CD4-positive, alpha-beta T cell treated with Interleukin-17A for 1 hour (primary cell): ENCODE measurements around the gene ANO10.
"Not testable (repeated sequence)": the region's sequence is repeated elsewhere in the genome, so short reads cannot be mapped to it uniquely, and the experiment has no call there.

Experiments used
- DNase-seq: peaks from one replicate; pipeline ENCODE4 v3.0.0-alpha.2; 2020

Gene ANO10

GRCh38 chr3:43465109-43465508 lies 156.7 kb downstream of the ANO10 start:
- DNase-seq = no peak

- DNase-seq = not testable (repeated sequence)
Observed at GRCh38 chr3:43462566-43462965, 159.2 kb downstream of the ANO10 start.

GRCh38 chr3:43461345-43461744 lies 160.5 kb downstream of the ANO10 start:
- DNase-seq = no peak

GRCh38 chr3:43457038-43457437 lies 164.8 kb downstream of the ANO10 start:
- not testable (repeated sequence) for DNase-seq

- no peak for DNase-seq
Observed at GRCh38 chr3:43455233-43455632, 166.6 kb downstream of the ANO10 start.

GRCh38 chr3:43453981-43454380 lies 167.8 kb downstream of the ANO10 start:
- no peak for DNase-seq

- no peak for DNase-seq
Observed at GRCh38 chr3:43451670-43452254, 170.0 kb downstream of the ANO10 start.

GRCh38 chr3:43448098-43448497 lies 173.7 kb downstream of the ANO10 start:
- DNase-seq = no peak

- DNase-seq = no peak
Observed at GRCh38 chr3:43445820-43446219, 176.0 kb downstream of the ANO10 start.

GRCh38 chr3:43442872-43443395 lies 178.9 kb downstream of the ANO10 start:
- no peak for DNase-seq

GRCh38 chr3:43436507-43437140 lies 185.2 kb downstream of the ANO10 start:
- DNase-seq = no peak

- no peak for DNase-seq
Observed at GRCh38 chr3:43435706-43436105, 186.1 kb downstream of the ANO10 start.

GRCh38 chr3:43434431-43434830 lies 187.4 kb downstream of the ANO10 start:
- no peak for DNase-seq

GRCh38 chr3:43432462-43432861 lies 189.3 kb downstream of the ANO10 start:
- DNase-seq = no peak

- no peak for DNase-seq
Observed at GRCh38 chr3:43426388-43426787, 195.4 kb downstream of the ANO10 start.

- no peak for DNase-seq
Observed at GRCh38 chr3:43425829-43426228, 196.0 kb downstream of the ANO10 start.

GRCh38 chr3:43423639-43424038 lies 198.2 kb downstream of the ANO10 start:
- DNase-seq = no peak

- DNase-seq = no peak
Observed at GRCh38 chr3:43423142-43423541, 198.7 kb downstream of the ANO10 start.

- no peak for DNase-seq
Observed at GRCh38 chr3:43418601-43419272, 203.1 kb downstream of the ANO10 start.

GRCh38 chr3:43417133-43417532 lies 204.7 kb downstream of the ANO10 start:
- DNase-seq = no peak

GRCh38 chr3:43415088-43415487 lies 206.7 kb downstream of the ANO10 start:
- DNase-seq = no peak

- DNase-seq = no peak
Observed at GRCh38 chr3:43413676-43414368, 208.0 kb downstream of the ANO10 start.

GRCh38 chr3:43411429-43411828 lies 210.4 kb downstream of the ANO10 start:
- no peak for DNase-seq

- no peak for DNase-seq
Observed at GRCh38 chr3:43410592-43410991, 211.2 kb downstream of the ANO10 start.
